NCI-H128 (cell line): ENCODE measurements around the gene GPR153.
"Not testable (repeated sequence)": the region's sequence is repeated elsewhere in the genome, so short reads cannot be mapped to it uniquely, and the experiment has no call there.

Experiments used
- DNase-seq: peaks from one replicate; lab custom pipeline; 2025; ENCODE audit not compliant: unreplicated experiment; lab: John Stamatoyannopoulos, UW

Gene GPR153

GRCh38 chr1:6260961-6261614 lies at the start of gene GPR153:
GPR153 (minus strand) TSS chr1:6261098; CDS start chr1:6254905, 6,193 bp downstream.
- no peak for DNase-seq

GRCh38 chr1:6310116-6310848 lies 49.4 kb upstream of the GPR153 start:
- no peak for DNase-seq

GRCh38 chr1:6309564-6309963 lies 48.7 kb upstream of the GPR153 start:
- no peak for DNase-seq

- no peak for DNase-seq
Measured at GRCh38 chr1:6308449-6308848, 47.6 kb upstream of the GPR153 start.

- not testable (repeated sequence) for DNase-seq
Measured at GRCh38 chr1:6307682-6308081, 46.8 kb upstream of the GPR153 start.

GRCh38 chr1:6307099-6307498 lies 46.2 kb upstream of the GPR153 start:
- DNase-seq = no peak

GRCh38 chr1:6303397-6304012 lies 42.6 kb upstream of the GPR153 start:
- no peak for DNase-seq

GRCh38 chr1:6302568-6302967 lies 41.7 kb upstream of the GPR153 start:
- no peak for DNase-seq

- DNase-seq = no peak
Measured at GRCh38 chr1:6301526-6301925, 40.6 kb upstream of the GPR153 start.

- no peak for DNase-seq
Measured at GRCh38 chr1:6300342-6301048, 39.6 kb upstream of the GPR153 start.

GRCh38 chr1:6299557-6300165 lies 38.8 kb upstream of the GPR153 start:
- DNase-seq = no peak

- DNase-seq = no peak
Measured at GRCh38 chr1:6298940-6299465, 38.1 kb upstream of the GPR153 start.

- DNase-seq = no peak
Measured at GRCh38 chr1:6298530-6298929, 37.6 kb upstream of the GPR153 start.

- DNase-seq = no peak
Measured at GRCh38 chr1:6295910-6296309, 35.0 kb upstream of the GPR153 start.

GRCh38 chr1:6294890-6295556 lies 34.1 kb upstream of the GPR153 start:
- no peak for DNase-seq

GRCh38 chr1:6294080-6294889 lies 33.4 kb upstream of the GPR153 start:
- no peak for DNase-seq

GRCh38 chr1:6292102-6292501 lies 31.2 kb upstream of the GPR153 start:
- DNase-seq = no peak

GRCh38 chr1:6288665-6289064 lies 27.8 kb upstream of the GPR153 start:
- DNase-seq = no peak

GRCh38 chr1:6288026-6288425 lies 27.1 kb upstream of the GPR153 start:
- no peak for DNase-seq
